ENCODE results near the gene IRF8. TPM values are rescaled to one million over a fixed set of nuclear protein-coding genes. Genes with fewer than 3 reads are reported as not detected.

The IRF8 gene
- total RNA-seq, 4 donors from 2014 or later, result 1.4 to 13.0 (median 8.8) TPM; not detected in 1

- no peak for DNase-seq
Observed at GRCh38 chr16:85965125-85965524, 66.2 kb downstream of the IRF8 start.

GRCh38 chr16:85967111-85967510 lies 68.1 kb downstream of the IRF8 start:
- intact Hi-C loops (cut with DNase I), result no loop called here
- Histone ChIP-seq H3K4me3 (no peak overlapping the region), H3K27ac (no peak overlapping the region), H3K9me3 (no peaks in the 10 kb centered on the region), H3K27me3 (peaks cover 0 to 42% (median 0%) of the 10 kb centered on the region in 4 donors), H3K4me1 (peaks cover 0 to 13% (median 0%) of the 10 kb centered on the region in 3 donors), H3K36me3 (no peaks in the 10 kb centered on the region)
- WGBS, 2 donors, result 56 to 79% methylated on average over 2 of the region's 2 CpGs
- TF ChIP-seq CTCF (IDR thresholded peaks at IDR 0.05), result no peak
- DNase-seq, result no peak

More at GRCh38 chr16:85965125-85965524, 66.2 kb downstream of the IRF8 start:
- Histone ChIP-seq H3K36me3 (no peaks in the 10 kb centered on the region), H3K9me3 (no peaks in the 10 kb centered on the region), H3K27me3 (peaks cover 0 to 47% (median 0%) of the 10 kb centered on the region in 4 donors), H3K4me3 (no peak overlapping the region), H3K27ac (no peak overlapping the region), H3K4me1 (peaks cover 0 to 13% (median 0%) of the 10 kb centered on the region in 3 donors)
- TF ChIP-seq POLR2A (IDR thresholded peaks at IDR 0.05), result no peak
- TF ChIP-seq CTCF (IDR thresholded peaks at IDR 0.05), result no peak
- WGBS, 2 donors, result 80 to 86% methylated on average over 6 to 7 of the region's 7 CpGs
- intact Hi-C loops (cut with DNase I), result no loop called here

- H3K4me1 ChIP-seq, result peaks cover 0 to 13% (median 0%) of the 10 kb centered on the region in 3 donors
- H3K27me3 ChIP-seq, result peaks cover 0 to 42% (median 0%) of the 10 kb centered on the region in 4 donors
- no peak for DNase-seq
- TF ChIP-seq POLR2A (IDR thresholded peaks at IDR 0.05) (no peak), CTCF (IDR thresholded peaks at IDR 0.05) (no peak)
- H3K9me3 ChIP-seq, result no peaks in the 10 kb centered on the region
- intact Hi-C loops (cut with DNase I), result no loop called here
- H3K4me3 ChIP-seq, result no peak overlapping the region
- WGBS, 2 donors, result 47% methylated on average over 14 of the region's 14 CpGs
- H3K27ac ChIP-seq, result no peak overlapping the region
- no peaks in the 10 kb centered on the region for H3K36me3 ChIP-seq
Observed at GRCh38 chr16:85968041-85968920, 69.3 kb downstream of the IRF8 start.

- Histone ChIP-seq H3K4me3 (no peak overlapping the region), H3K36me3 (no peaks in the 10 kb centered on the region), H3K4me1 (peaks cover 0 to 6% (median 0%) of the 10 kb centered on the region in 3 donors), H3K27ac (no peak overlapping the region), H3K27me3 (peaks cover 0 to 42% (median 0%) of the 10 kb centered on the region in 4 donors), H3K9me3 (no peaks in the 10 kb centered on the region)
- no peak for DNase-seq
- intact Hi-C loops (cut with DNase I), result no loop called here
- TF ChIP-seq CTCF (IDR thresholded peaks at IDR 0.05) (no peak), POLR2A (IDR thresholded peaks at IDR 0.05) (no peak)
- WGBS, 2 donors, result 2 to 12% methylated on average over 2 of the region's 2 CpGs
Observed at GRCh38 chr16:85969159-85969558, 70.2 kb downstream of the IRF8 start.

GRCh38 chr16:85969591-85969990 lies 70.6 kb downstream of the IRF8 start:
- 49 to 69% methylated on average over 7 of the region's 9 CpGs for WGBS, 2 donors

More at GRCh38 chr16:85969591-85969990, 70.6 kb downstream of the IRF8 start:
- Histone ChIP-seq H3K9me3 (no peaks in the 10 kb centered on the region), H3K4me3 (no peak overlapping the region), H3K4me1 (peaks cover 0 to 2% (median 0%) of the 10 kb centered on the region in 3 donors), H3K27ac (no peak overlapping the region), H3K36me3 (no peaks in the 10 kb centered on the region), H3K27me3 (peaks cover 0 to 42% (median 0%) of the 10 kb centered on the region in 4 donors)
- TF ChIP-seq POLR2A (IDR thresholded peaks at IDR 0.05) (no peak), CTCF (IDR thresholded peaks at IDR 0.05) (no peak)
- intact Hi-C loops (cut with DNase I), result no loop called here
- DNase-seq, result no peak
